GM18867 (cell line): Measurements from ENCODE around the gene DPY30.

ENCODE experiments used
- ATAC-seq: cut with Tn5 transposase; IDR thresholded peaks from one replicate; pipeline ENCODE4 v1.9.1; 2021; ENCODE audit warnings: mild to moderate bottlenecking, moderate library complexity; ENCODE audit not compliant: unreplicated experiment

The DPY30 gene

DNA sequence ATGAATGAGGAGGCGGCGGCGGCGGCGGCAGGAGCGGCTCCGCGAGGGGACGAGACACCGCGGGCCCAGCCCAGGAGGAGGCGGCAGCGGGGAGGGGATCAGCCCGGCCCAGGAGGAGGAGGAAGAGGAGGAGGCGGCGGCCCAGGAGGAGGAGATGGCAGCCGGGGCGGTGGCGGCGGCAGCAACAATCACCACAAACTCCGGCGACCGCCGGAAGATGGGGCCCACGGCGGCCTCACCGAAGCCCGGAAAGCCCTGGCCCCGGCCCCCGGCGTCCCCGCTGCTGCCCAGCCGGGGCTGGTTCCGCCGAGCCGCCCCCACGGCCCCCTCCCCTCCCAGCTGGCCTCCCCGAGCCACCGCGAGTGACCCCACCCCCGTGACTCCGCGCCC, 29.3 kb downstream of the DPY30 start:
- peak; percentile 59 for ATAC-seq

- peak; percentile 28 for ATAC-seq
These were observed 29.9 kb downstream of the DPY30 start for GRCh38 chr2:32009516-32010256.

DNA sequence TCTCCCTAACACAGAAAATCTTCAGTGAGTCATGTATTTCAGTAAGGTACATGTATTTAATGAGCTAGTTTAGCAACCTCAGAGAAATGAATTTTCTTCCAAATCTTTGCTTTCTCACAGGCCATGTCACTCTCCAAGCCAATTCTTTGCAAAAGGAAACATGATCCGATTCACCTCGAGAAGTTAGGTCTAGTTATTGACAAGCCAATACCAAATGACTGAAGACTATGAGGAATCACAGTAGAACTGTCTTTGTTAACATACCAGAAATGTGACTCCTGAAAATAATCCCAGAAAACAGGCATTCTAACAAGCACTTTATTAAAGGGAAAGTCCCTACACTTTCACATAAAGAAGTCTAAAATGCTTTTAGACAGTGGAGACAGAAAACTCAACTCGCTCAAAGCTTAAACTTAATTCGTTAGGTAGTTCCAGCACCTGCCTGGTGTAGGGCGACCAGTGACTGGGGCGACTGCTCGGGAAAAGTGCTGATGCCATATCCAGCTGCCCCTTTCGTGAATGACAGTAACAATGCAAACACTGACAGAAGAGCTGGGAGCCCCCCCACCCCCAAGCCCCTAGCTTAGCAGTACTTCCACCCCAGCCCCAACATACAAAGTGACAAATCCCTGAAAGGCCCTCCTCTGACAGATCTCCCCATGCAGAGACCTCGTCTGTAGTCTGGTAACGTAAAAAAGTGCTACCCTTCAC, 30.6 kb downstream of the DPY30 start:
- no peak for ATAC-seq

GRCh38 chr2:32007121-32007391, 32.5 kb downstream of the DPY30 start:
- ATAC-seq: no peak

DNA sequence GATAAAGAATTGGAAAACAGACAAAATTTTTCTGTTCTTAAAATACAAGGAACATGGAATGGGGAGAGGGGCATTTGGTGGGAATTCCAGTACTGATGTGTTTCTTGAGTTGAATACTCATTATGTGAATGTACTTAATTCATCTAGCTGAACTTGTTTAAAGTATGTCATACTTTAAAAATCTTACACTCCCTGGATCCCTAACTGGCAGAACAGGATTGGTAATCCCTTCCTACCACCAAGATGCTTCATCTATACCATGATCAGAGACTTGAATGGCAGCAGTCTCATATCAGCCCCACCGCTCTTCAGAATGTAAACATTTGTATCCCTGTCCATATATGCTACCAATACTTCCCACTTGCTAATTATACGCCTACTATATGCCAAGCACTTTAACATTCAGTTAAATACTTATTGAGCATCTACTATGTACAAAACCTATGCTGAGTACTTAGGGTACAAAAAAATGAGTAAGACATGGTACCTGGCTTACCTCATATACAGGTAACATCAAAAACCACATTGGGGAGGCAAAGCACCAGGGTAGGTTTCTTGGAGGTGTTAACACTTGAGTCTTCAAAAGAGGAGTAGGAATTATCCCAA, 34.1 kb downstream of the DPY30 start:
- no peak for ATAC-seq

GRCh38 chr2:32003791-32004190, 35.8 kb downstream of the DPY30 start:
- no peak for ATAC-seq

- no peak for ATAC-seq
These were observed 37.2 kb downstream of the DPY30 start for GRCh38 chr2:32002406-32002805.

- ATAC-seq: no peak
These were observed 40.2 kb downstream of the DPY30 start for GRCh38 chr2:31999438-31999837.

- no peak for ATAC-seq
These were observed 40.7 kb downstream of the DPY30 start for GRCh38 chr2:31998731-31999383.

GRCh38 chr2:31997653-31998052, 42.0 kb downstream of the DPY30 start:
- ATAC-seq: peak; percentile 47

GRCh38 chr2:31996571-31997150, 42.9 kb downstream of the DPY30 start:
- ATAC-seq: no peak

- no peak for ATAC-seq
These were observed 46.7 kb downstream of the DPY30 start for GRCh38 chr2:31992934-31993333.

GRCh38 chr2:31992025-31992579, 47.5 kb downstream of the DPY30 start:
- ATAC-seq: no peak

DNA sequence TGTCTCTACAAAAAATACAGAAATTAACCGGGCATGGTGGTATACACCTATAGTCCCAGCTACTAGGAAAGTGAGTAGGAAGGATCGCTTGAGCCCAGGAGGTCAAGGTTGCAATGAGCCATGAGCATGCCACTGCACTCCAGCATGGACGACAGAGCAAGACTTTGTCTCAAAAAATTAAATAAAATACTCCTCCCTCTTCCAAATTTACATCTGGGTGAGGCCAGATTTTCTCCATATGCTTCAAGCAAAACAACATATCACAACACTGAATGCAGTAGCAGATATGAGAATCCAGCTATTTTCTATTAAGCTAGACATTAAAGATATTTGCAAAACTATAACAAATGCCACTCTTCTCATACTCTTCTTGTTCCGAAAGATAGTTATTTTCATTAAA, 49.7 kb downstream of the DPY30 start:
- no peak for ATAC-seq

- no peak for ATAC-seq
These were observed 52.0 kb downstream of the DPY30 start for GRCh38 chr2:31987454-31988220.

DNA sequence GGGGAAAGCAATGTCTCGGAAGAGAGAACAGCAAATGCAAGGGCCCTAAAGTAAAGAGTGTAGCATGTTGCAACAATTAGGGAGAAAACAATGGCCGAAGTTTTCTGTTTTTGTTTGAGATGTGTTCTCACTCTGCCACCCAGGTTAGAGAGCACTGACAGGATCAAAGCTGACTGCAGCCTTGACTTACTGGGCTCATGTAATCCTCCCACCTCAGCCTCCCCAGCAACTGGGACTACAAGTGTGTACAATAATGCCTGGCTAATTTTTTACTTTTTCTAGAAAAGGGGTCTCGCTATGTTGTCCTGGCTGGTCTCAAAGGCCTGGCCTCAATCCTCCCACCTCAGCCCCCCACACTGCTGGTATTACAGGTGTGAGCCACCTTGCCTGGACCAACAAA, 52.7 kb downstream of the DPY30 start:
- no peak for ATAC-seq

DNA sequence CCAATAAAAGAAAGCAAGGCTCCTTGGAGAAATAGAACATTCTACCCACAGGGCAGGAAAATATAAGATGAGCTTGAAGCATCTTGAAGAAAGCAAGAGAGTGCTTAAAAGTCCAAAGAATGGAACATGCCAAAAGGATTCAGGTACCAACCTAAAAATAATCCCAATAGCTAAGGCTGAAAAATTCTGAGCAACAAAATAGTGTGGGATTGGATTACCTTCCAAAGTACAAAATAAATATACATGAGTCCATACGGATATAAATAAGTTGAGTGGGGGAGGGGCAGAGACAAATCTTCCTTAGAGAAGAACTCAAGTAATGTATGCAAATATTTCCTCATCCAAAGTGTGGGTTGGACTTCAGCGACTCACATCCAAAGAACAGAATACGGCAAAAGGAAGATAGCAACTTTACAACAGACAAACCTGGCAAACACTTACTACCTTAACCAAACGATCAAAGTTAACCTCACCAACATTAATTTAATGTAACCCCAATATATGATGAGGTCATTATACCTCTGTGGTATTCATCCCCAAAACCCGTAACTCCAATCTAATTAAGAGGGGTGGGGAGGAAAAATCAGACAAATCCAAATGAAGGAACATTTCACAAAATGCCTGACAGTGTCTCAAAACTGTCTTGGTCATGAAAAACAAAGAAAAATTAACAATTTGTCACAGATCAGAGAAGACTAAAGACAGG, 55.7 kb downstream of the DPY30 start:
- ATAC-seq: no peak

DNA sequence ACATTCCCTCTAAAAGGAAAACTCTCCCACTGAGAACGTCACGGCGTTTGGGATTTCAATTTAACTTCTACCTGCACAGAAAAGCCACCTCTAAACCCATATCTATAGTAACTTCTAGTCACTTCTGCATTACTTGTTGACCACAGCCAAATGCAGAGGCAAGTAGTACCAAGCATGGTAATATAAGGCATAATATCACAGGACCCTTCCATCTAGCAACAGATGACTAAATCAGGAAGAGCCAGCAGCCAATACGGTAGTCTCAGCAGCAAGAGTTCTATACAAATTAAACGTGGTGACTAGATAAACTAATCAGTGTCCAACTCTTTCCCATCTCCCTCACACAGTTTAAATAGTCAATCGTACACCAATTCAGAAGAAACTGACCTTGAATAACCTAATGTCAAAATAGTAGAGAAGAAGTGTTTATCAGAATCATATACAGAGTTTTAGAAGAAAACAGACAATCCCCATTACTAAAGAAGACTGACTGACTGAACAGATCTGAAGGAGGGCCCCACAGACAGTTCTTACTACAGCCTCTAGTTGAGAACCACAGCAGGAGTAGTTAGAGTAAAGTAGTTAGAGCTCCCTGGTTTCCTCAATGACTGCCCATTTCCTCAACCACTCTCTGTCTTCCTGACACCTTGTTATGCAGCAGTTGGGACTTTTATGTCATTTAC, 58.8 kb downstream of the DPY30 start:
- peak; percentile 100 for ATAC-seq

GRCh38 chr2:31979956-31980355, 59.6 kb downstream of the DPY30 start:
- ATAC-seq: no peak
